Naive thymus-derived CD8-positive, alpha-beta T cell (primary cell): ENCODE measurements around the gene RAD51B. TPM values are rescaled to one million over a fixed set of nuclear protein-coding genes. Genes with fewer than 3 reads are reported as not detected.

Experiments used
- ATAC-seq, 2 donors: fragments of 150-1000 bp; cut with Tn5 transposase in 1 of 2; sonication (Bioruptor Pico), chemical (Tn5 transposase) in 1 of 2; 1 replicate in 1 of 2; 2 replicates in 1 of 2; pipeline ENCODE4 v1.10.0; 2021; ENCODE audit warnings: mild to moderate bottlenecking in 2 of 2, moderate library complexity in 2 of 2
- POLR2A ChIA-PET: fragments of 350-600 bp; sonication (Branson Sonifier 250); formaldehyde crosslinking; loops from one replicate; lab custom pipeline; 2021; ENCODE audit warnings: antibody characterized with exemption; lab: Charles Lee
- DNase-seq, 10 donors: peaks; one replicate each; pipeline versions ENCODE4 v3.0.0 to v3.0.0-alpha.2; 2020 to 2022
- H3K27ac Mint-ChIP-seq, 10 donors: one replicate each; pipeline ENCODE4 v1.8.0; 2020 to 2022; ENCODE audit warnings: mild to moderate bottlenecking in 10 of 10, mixed read lengths in 10 of 10, moderate library complexity in 4 of 10, inconsistent platforms in 1 of 10
- H3K27me3 Mint-ChIP-seq, 5 donors: one replicate each; pipeline ENCODE4 v1.8.0; 2021 to 2022; ENCODE audit warnings: mixed read lengths in 5 of 5
- H3K36me3 Mint-ChIP-seq, 3 donors: one replicate each; pipeline ENCODE4 v1.8.0; 2020 to 2022; ENCODE audit warnings: mixed read lengths in 3 of 3, mild to moderate bottlenecking in 2 of 3, inconsistent platforms in 1 of 3
- H3K4me1 Mint-ChIP-seq, 4 donors: one replicate each; pipeline ENCODE4 v1.8.0; 2021 to 2022; ENCODE audit warnings: mixed read lengths in 4 of 4
- H3K4me3 Mint-ChIP-seq, 10 donors: one replicate each; pipeline ENCODE4 v1.8.0; 2020 to 2022; ENCODE audit warnings: mild to moderate bottlenecking in 10 of 10, mixed read lengths in 10 of 10, moderate library complexity in 6 of 10, inconsistent platforms in 1 of 10
- H3K9me3 Mint-ChIP-seq, 9 donors: one replicate each; pipeline ENCODE4 v1.8.0; 2020 to 2022; ENCODE audit warnings: mixed read lengths in 9 of 9, mild to moderate bottlenecking in 3 of 9, inconsistent platforms in 1 of 9, moderate library complexity in 1 of 9
- polyA plus RNA-seq, 3 donors: library from polyadenylated mRNA; unstranded; fragments of 300-500 nt; fragmentation: Illumina TruSeq; gene quantifications; one replicate each; pipeline ENCODE4 v1.2.3, GENCODE V29; 2021
- total RNA-seq, 8 experiments: library from RNA in 2 of 8; stranded (reverse) in 2 of 8; gene quantifications; one replicate each; pipeline ENCODE4 v1.2.3 and lab custom pipeline; 2021 to 2026

RAD51B gene
- total and polyA plus RNA-seq, 5 experiments from 2014 or later, result 15.1 to 30.0 (median 26.4) TPM

DNA sequence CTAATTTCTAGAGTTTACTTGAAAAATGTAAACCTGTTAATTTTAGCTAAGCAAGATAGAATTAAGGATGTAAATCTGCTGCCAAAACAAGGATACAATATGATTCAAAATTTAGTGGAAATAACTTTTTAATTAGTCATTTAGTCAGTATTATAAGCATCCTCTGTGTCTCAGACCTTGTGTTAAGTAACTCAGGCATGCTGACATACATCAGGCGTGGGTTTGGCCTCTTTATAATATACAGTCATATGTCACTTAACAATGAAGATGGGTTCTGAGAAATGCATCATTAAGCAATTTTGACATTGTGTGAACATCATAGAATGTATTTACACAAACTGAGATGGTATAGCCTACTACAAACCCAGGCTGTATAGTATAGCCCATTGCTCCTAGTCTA lies 586.4 kb downstream of the RAD51B start:
- ATAC-seq (no peak), DNase-seq (no peak)
- Mint-ChIP-seq H3K4me3 (no peak overlapping the region), H3K4me1 (peaks cover 31 to 84% (median 51%) of the 10 kb centered on the region in 4 donors), H3K9me3 (peaks cover 0 to 3% (median 0%) of the 10 kb centered on the region in 9 donors), H3K27me3 (no peaks in the 10 kb centered on the region), H3K27ac (peak overlapping the region in 2 of 10 donors; percentile 19 to 81), H3K36me3 (no peaks in the 10 kb centered on the region)
- POLR2A ChIA-PET, result interaction anchor here (0.6 to 0.7 kb wide), 2 partner anchors 63 to 83 kb away, joined by 3 to 5 read pairs; no protein-coding TSS in a partner anchor

- Mint-ChIP-seq H3K36me3 (no peaks in the 10 kb centered on the region), H3K27ac (peak overlapping the region in 4 of 10 donors; percentile 33 to 72 (median 42)), H3K4me3 (peak overlapping the region in 1 of 10 donors; percentile 0), H3K4me1 (peaks cover 30 to 73% (median 48%) of the 10 kb centered on the region in 4 donors), H3K9me3 (no peaks in the 10 kb centered on the region), H3K27me3 (no peaks in the 10 kb centered on the region)
- no peak for DNase-seq
- no peak for ATAC-seq
- POLR2A ChIA-PET, result interaction anchor here (0.6 kb wide), 1 partner anchor 160 kb away, joined by 3 read pairs; no protein-coding TSS in a partner anchor
Measured at GRCh38 chr14:68407285-68407684, 587.7 kb downstream of the RAD51B start.

- peak overlapping the region in 4 of 10 donors; percentile 0 to 33 (median 12) for H3K4me3 Mint-ChIP-seq
- DNase-seq, result no peak
- H3K27me3 Mint-ChIP-seq, result no peaks in the 10 kb centered on the region
- POLR2A ChIA-PET, result interaction anchor here (0.9 to 2.6 kb wide), 7 partner anchors 8 to 408 kb away, joined by 4 to 13 read pairs (median 6); no protein-coding TSS in a partner anchor
- no peak for ATAC-seq
- H3K27ac Mint-ChIP-seq, result peak overlapping the region in 6 of 10 donors; percentile 23 to 77 (median 42)
- peaks cover 0 to 3% (median 0%) of the 10 kb centered on the region in 3 donors for H3K36me3 Mint-ChIP-seq
- no peaks in the 10 kb centered on the region for H3K9me3 Mint-ChIP-seq
- peaks cover 30 to 67% (median 46%) of the 10 kb centered on the region in 4 donors for H3K4me1 Mint-ChIP-seq
Measured at GRCh38 chr14:68407825-68408224, 588.2 kb downstream of the RAD51B start.

GRCh38 chr14:68408680-68409079 lies 589.1 kb downstream of the RAD51B start:
- POLR2A ChIA-PET, result interaction anchor here (0.7 to 2.6 kb wide), 12 partner anchors 9 to 408 kb away, joined by 3 to 13 read pairs (median 4); no protein-coding TSS in a partner anchor
- peaks cover 30 to 63% (median 39%) of the 10 kb centered on the region in 4 donors for H3K4me1 Mint-ChIP-seq
- peaks cover 0 to 6% (median 0%) of the 10 kb centered on the region in 3 donors for H3K36me3 Mint-ChIP-seq
- H3K27me3 Mint-ChIP-seq, result no peaks in the 10 kb centered on the region
- H3K27ac Mint-ChIP-seq, result peak overlapping the region in 7 of 10 donors; percentile 24 to 88 (median 57)
- no peaks in the 10 kb centered on the region for H3K9me3 Mint-ChIP-seq
- ATAC-seq, result peak; percentile 63 to 71
- H3K4me3 Mint-ChIP-seq, result peak overlapping the region in 2 of 10 donors; percentile 0 to 3
- peak in 4 of 10 donors; percentile 2 to 37 (median 23) for DNase-seq

- POLR2A ChIA-PET, result interaction anchor here (1.1 to 2.6 kb wide), 6 partner anchors 97 to 407 kb away, joined by 3 to 13 read pairs (median 4); no protein-coding TSS in a partner anchor
- peak overlapping the region in 6 of 10 donors; percentile 42 to 90 (median 52) for H3K27ac Mint-ChIP-seq
Measured at GRCh38 chr14:68409387-68409786, 589.8 kb downstream of the RAD51B start.

DNA sequence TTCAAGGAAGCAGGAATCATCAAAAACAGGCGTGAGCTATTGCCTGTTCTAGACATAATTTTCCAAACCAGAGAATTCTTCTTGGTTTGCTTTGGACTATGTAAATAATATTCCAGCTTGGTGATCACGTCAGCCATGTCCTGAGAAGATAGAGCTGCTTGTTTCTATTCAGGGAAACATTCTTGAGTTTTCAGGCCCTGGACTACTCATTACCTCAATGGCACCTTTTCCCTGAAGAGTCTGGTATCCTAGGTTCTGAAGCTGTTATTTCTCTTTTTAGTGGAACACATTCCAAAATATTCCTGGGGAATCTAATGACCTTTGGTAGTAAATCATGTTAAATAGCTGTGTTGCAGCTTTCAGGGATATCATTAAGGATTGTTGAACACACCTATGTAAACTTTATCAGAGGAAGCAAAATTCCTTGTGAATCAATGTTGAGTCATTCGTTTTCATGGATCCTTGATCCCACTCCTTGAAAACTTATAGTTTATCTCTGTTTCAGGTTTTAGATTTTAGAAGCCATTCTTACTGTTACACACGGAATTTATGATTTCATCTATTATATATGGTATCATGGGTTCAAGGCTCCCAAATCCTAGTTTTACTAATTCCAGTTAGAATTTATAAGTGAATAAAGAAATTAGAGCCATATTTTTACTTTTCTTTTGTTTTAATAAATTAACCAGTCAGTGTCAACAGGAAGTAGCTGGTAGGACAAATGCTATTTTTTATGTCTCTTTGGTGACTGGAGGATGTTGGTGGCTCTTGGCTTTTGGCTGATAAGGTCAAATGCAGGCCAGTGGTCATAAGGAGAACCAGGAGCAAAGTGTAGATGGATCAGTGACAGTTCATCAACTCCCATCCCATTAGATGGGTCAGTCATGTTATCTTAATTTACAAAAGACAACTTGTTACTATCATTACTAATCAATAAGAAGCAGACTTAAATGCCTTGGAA lies 593.2 kb downstream of the RAD51B start:
- no peak for DNase-seq

More at GRCh38 chr14:68409387-68409786, 589.8 kb downstream of the RAD51B start:
- Mint-ChIP-seq H3K4me3 (peak overlapping the region in 1 of 10 donors; percentile 1), H3K36me3 (peaks cover 0 to 6% (median 0%) of the 10 kb centered on the region in 3 donors), H3K27me3 (no peaks in the 10 kb centered on the region), H3K4me1 (peaks cover 25 to 56% (median 32%) of the 10 kb centered on the region in 4 donors), H3K9me3 (no peaks in the 10 kb centered on the region)
- ATAC-seq (no peak), DNase-seq (no peak)

GRCh38 chr14:68413509-68413908 lies 593.9 kb downstream of the RAD51B start:
- Mint-ChIP-seq H3K4me3 (no peak overlapping the region), H3K27ac (no peak overlapping the region), H3K9me3 (no peaks in the 10 kb centered on the region), H3K36me3 (peaks cover 0 to 10% (median 0%) of the 10 kb centered on the region in 3 donors), H3K27me3 (no peaks in the 10 kb centered on the region), H3K4me1 (peaks cover 12 to 41% (median 22%) of the 10 kb centered on the region in 4 donors)
- ATAC-seq (no peak), DNase-seq (no peak)
- POLR2A ChIA-PET, result no interaction called here

More for the DNA sequence above, 593.2 kb downstream of the RAD51B start:
- Mint-ChIP-seq H3K9me3 (no peaks in the 10 kb centered on the region), H3K27ac (no peak overlapping the region), H3K4me3 (no peak overlapping the region), H3K27me3 (no peaks in the 10 kb centered on the region), H3K4me1 (peaks cover 15 to 41% (median 25%) of the 10 kb centered on the region in 4 donors), H3K36me3 (peaks cover 0 to 10% (median 0%) of the 10 kb centered on the region in 3 donors)
- no peak for ATAC-seq
- POLR2A ChIA-PET, result interaction anchor here (1.9 kb wide), 1 partner anchor 377 kb away, joined by 7 read pairs; no protein-coding TSS in a partner anchor

GRCh38 chr14:68414121-68414520 lies 594.5 kb downstream of the RAD51B start:
- no peaks in the 10 kb centered on the region for H3K9me3 Mint-ChIP-seq
- H3K4me1 Mint-ChIP-seq, result peaks cover 11 to 42% (median 21%) of the 10 kb centered on the region in 4 donors
- H3K4me3 Mint-ChIP-seq, result no peak overlapping the region
- H3K27ac Mint-ChIP-seq, result peak overlapping the region in 2 of 10 donors; percentile 13 to 59
- no peak for ATAC-seq
- DNase-seq, result no peak
- H3K27me3 Mint-ChIP-seq, result no peaks in the 10 kb centered on the region
- POLR2A ChIA-PET, result no interaction called here
- H3K36me3 Mint-ChIP-seq, result peaks cover 0 to 10% (median 0%) of the 10 kb centered on the region in 3 donors

DNA sequence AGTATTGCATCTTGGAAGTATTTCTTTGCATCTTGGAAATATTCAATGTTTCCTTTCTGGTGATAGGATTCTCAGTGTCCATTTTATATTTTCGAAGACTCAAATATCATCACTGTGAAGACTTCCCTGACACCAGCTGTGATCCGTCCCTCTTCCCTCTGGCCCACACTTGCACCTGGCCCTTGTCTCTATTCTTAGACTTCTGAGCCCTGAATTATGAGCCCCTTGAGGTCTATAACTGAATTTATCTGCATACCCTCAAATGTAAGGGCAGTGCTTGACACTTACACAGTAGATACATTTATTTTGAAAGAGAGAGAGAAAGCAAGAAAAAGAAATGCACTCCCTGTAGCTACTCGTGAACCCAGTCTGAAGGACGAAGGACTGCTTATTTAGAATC lies 596.6 kb downstream of the RAD51B start:
- POLR2A ChIA-PET, result interaction anchor here (0.8 kb wide), 1 partner anchor 106 kb away, joined by 3 read pairs; no protein-coding TSS in a partner anchor
- no peaks in the 10 kb centered on the region for H3K27me3 Mint-ChIP-seq
- ATAC-seq, result no peak
- H3K4me3 Mint-ChIP-seq, result no peak overlapping the region
- H3K27ac Mint-ChIP-seq, result no peak overlapping the region
- H3K4me1 Mint-ChIP-seq, result peaks cover 11 to 38% (median 27%) of the 10 kb centered on the region in 4 donors
- no peak for DNase-seq
- H3K9me3 Mint-ChIP-seq, result no peaks in the 10 kb centered on the region
- H3K36me3 Mint-ChIP-seq, result peaks cover 0 to 12% (median 0%) of the 10 kb centered on the region in 3 donors

- Mint-ChIP-seq H3K36me3 (peaks cover 0 to 12% (median 0%) of the 10 kb centered on the region in 3 donors), H3K9me3 (no peaks in the 10 kb centered on the region), H3K4me1 (peaks cover 11 to 37% (median 28%) of the 10 kb centered on the region in 4 donors), H3K27me3 (no peaks in the 10 kb centered on the region), H3K4me3 (no peak overlapping the region), H3K27ac (peak overlapping the region in 1 of 10 donors; percentile 22)
- ATAC-seq (no peak), DNase-seq (no peak)
- POLR2A ChIA-PET, result no interaction called here
Measured at GRCh38 chr14:68417009-68417650, 597.6 kb downstream of the RAD51B start.

DNA sequence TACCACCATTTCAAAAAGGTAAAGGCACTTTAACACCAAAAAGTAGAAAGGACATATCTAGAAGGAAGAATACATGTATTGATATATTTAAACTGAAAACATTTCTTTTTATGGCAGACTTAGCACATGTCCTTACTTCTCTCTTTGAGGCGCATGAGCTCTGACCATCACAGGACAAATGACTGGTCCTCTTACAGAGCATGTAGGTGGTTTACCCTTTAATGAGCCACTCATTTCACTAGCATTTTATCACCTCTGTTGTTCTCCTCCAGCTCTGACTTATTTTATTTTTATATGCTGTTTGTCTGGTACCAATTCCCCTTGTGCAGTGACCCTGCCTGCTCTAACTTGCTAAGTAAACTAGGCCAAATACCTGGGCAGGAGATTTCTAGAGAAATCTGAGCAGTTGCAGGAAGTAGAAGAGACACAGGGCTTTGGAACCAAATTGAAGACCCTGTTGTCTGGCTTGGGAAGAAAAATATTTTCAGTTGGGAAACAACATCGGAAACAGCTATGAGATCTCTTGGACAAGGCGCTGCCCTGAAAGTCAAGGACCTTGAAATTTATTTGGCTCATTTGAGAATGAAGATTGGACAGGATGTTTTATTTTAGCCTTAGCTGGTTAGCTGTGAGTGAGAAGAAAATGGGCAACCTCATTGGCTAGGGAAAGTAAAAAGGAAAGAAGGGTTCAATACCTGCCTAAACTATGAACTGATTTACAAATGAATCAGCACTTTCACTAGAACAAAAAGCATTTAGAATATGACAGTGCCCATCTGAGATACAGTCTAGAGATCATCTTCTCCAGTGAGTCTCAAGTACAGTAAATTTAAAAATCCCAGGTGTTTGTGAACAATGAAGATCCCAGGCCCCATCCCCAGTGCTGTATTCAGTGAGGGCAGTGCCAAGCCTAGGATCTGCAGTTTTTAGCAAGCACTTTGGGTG lies 598.9 kb downstream of the RAD51B start:
- Mint-ChIP-seq H3K27me3 (no peaks in the 10 kb centered on the region), H3K9me3 (no peaks in the 10 kb centered on the region), H3K27ac (peak overlapping the region in 4 of 10 donors; percentile 5 to 87 (median 42)), H3K36me3 (peaks cover 0 to 8% (median 0%) of the 10 kb centered on the region in 3 donors), H3K4me3 (no peak overlapping the region), H3K4me1 (peaks cover 11 to 36% (median 30%) of the 10 kb centered on the region in 4 donors)
- POLR2A ChIA-PET, result no interaction called here
- DNase-seq, result no peak
- ATAC-seq, result no peak
